Sigmoid colon (tissue), 4 donors: ENCODE data around the gene PAFAH1B2.
A peak's percentile ranks its signal among the peaks of the same experiment; 100 is the strongest.

Source experiments
- CTCF ChIP-seq, 4 experiments: fragments of 450-650 bp in 3 of 4; fragments of 200-600 bp in 1 of 4; IDR thresholded peaks; one replicate each; pipeline ENCODE4 v1.5.1; 2016 to 2019; ENCODE audit warnings: antibody characterized with exemption in 4 of 4, mild to moderate bottlenecking in 3 of 4, moderate library complexity in 2 of 4
- EP300 ChIP-seq, 4 donors: sonication (generic); formaldehyde crosslinking; IDR thresholded peaks; one replicate each; pipeline ENCODE4 v1.6.1; 2017; ENCODE audit warnings: antibody characterized with exemption in 4 of 4
- POLR2A ChIP-seq, 2 donors: fragments of 450-650 bp; IDR thresholded peaks; one replicate each; pipeline ENCODE4 v1.6.1; 2016; ENCODE audit warnings: antibody characterized with exemption in 2 of 2, mild to moderate bottlenecking in 2 of 2, moderate library complexity in 2 of 2
- POLR2AphosphoS5 ChIP-seq, 4 donors: sonication (generic); formaldehyde crosslinking; IDR thresholded peaks; one replicate each; pipeline ENCODE4 v1.6.1; 2017; ENCODE audit warnings: antibody characterized with exemption in 4 of 4

GRCh38 chr11:117199916-117200812, 56.1 kb downstream of the PAFAH1B2 start:
- TF ChIP-seq POLR2AphosphoS5 (IDR thresholded peaks at IDR 0.05) (peak; percentile 32 to 61 (median 59)), EP300 (IDR thresholded peaks at IDR 0.05) (no peak), POLR2A (IDR thresholded peaks at IDR 0.05) (peak in 1 of 2 donors; percentile 33), CTCF (IDR thresholded peaks at IDR 0.05) (no peak)
